ENCODE results near the gene PWWP2B.

DNA sequence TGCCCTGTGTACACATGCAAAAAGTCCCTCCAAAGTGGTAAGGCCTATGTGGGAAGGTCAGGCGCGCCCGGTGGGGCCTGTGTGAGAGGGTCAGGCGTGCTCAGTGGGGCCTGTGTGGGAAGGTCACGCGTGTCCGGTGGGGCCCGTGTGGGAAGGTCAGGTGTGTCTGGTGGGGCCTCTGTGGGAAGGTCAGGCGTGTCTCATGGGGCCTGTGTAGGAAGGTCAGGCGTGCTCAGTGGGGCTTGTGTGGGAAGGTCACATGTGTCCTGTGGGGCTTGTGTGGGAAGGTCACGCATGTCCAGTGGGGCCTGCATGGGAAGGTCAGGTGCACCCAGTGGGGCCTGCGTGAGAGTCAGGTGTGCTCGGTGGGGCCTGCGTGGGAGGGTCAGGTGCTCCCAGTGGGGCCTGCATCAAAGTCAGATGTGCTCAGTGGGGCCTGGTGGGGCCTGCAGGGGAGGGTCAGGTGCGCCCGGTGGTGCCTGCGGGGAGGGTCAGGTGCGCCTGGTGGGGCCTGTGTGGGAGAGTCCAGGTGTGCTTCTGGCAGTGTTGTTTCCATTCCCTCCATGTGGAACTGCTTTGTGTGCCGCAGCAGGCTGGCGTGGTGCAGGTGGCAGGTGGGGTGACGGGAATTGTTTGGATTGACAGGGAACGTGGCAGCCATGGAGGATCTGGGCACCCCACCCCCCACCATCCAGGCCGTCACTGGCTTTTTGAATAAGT is 49.6 kb upstream of the PWWP2B start:
- TF ChIP-seq, protein P1, sequence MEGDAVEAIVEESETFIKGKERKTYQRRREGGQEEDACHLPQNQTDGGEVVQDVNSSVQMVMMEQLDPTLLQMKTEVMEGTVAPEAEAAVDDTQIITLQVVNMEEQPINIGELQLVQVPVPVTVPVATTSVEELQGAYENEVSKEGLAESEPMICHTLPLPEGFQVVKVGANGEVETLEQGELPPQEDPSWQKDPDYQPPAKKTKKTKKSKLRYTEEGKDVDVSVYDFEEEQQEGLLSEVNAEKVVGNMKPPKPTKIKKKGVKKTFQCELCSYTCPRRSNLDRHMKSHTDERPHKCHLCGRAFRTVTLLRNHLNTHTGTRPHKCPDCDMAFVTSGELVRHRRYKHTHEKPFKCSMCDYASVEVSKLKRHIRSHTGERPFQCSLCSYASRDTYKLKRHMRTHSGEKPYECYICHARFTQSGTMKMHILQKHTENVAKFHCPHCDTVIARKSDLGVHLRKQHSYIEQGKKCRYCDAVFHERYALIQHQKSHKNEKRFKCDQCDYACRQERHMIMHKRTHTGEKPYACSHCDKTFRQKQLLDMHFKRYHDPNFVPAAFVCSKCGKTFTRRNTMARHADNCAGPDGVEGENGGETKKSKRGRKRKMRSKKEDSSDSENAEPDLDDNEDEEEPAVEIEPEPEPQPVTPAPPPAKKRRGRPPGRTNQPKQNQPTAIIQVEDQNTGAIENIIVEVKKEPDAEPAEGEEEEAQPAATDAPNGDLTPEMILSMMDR (IDR thresholded peaks at IDR 0.05 in 8 of 11, conservative IDR thresholded peaks at IDR 0.05 in 3 of 11): no peak
- no peak for TF ChIP-seq POLR2AphosphoS5 (IDR thresholded peaks at IDR 0.05)
- no peak for TF ChIP-seq POLR2A (IDR thresholded peaks at IDR 0.05)
